Activated CD8-positive, alpha-beta memory T cell treated with anti-CD3 and anti-CD28 coated beads for 4 hours (primary cell): ENCODE data around the gene MYLK3.
"Not testable (repeated sequence)": the region's sequence is repeated elsewhere in the genome, so short reads cannot be mapped to it uniquely, and the experiment has no call there.

ENCODE experiments used
- DNase-seq, 2 donors: peaks; one replicate each; pipeline ENCODE4 v3.0.0-alpha.2; 2020; ENCODE audit warnings: low read depth in 2 of 2

The MYLK3 gene

DNA sequence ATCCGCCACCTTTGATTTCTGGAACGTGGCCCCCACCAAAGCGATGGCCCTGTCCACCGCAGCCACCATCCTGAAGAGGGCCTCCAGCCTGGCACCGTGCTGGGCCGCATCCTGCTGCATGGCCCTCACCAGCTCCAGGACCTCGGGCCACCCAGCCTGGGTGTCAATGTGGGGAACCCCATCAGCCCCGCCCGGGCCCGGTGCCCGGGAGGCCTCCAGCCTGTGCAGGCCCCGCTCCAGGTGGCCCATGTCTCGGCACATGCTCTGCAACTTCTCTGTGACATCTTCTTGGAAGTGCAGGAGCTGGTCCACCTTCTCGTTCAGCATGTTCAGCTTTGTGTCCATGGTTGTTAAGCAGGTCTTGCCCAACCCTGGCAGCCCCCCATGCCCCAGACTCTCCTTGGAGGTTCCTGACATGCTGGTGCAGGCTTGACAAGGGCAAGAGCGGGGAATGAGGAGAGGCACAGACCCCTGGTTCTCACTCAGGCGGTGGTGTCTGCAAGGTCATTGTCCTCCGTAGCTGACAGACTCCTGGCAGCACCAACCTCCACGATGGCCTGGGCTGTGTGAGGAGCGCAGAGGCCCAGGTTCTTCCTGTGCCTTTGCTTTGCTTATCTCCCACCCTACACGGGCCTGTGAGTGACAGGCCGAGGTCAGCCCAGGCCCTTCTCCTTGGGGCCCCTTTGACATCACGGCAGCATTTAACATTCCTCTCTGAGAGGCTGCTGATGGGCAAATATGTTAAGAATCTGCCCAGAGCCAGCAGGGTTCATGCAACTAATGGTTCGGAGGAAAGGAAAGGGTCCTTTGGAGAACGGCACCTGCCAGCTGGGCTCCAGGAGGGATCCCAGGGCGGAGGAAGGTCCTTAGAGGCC, at the start of gene MYLK3:
TSS of gene MYLK3 (minus strand) at position 568 of the 875 bp plus-strand sequence. CDS start at position 417, 151 bp downstream.
- DNase-seq, result no peak

DNA sequence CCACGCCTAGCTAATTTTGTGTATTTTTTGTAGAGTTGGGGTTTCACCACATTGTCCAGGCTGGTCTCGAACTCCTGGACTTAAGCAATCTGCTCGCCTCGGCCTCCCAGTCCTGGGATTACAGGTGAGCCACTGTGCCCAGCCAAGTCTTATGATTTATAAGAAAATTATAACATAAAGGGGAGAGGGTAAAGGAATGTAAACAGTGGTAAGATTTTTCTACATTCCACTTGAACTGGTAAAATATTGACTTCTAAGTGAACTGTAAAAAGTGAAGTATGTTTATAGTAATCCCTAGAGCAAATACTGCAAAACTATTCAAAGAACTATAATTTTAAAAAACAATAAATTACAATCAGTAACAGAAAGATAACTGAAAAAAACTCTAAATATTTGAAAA, 49.4 kb upstream of the MYLK3 start:
- DNase-seq, result no peak

DNA sequence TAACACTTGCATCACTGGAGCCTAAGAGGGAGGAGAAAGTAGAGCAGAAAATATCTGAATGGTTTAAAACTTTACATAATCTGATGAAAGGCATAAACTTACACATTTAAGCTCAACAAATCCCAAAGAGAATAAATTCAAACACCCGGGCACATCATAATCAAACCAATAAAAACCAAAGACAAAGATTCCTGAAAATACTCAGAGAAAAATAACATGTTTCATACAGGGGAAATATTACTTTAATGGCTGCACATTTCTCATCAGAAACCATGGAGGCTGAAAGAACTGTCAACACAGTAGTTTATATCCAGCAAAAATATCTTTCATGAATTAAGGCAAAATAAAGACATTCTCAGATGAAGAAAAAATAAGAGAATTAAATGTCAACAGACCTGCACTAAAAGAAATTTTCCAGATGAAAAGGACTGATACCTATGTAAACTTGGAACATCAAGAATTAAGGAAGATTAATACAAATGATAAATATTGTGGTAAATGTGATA, 48.7 kb upstream of the MYLK3 start:
- DNase-seq, result no peak

DNA sequence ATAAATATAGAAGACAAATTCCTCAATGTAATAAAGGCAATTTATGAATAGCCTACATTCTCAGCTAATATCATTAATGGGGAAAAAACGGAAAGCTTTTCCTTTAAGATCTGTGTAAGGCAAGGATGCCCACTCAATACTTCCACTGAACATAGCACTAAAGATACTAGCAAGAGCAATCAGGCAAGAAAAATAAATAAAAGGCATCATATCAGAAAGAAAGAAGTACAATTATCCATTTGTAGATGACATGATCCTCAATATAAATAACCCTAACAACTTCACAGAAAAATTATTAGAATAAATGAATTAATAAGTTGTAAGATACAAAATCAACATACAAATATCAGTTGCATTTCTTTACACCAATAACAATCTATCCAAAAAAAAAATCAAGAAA, 45.7 kb upstream of the MYLK3 start:
- no peak for DNase-seq

DNA sequence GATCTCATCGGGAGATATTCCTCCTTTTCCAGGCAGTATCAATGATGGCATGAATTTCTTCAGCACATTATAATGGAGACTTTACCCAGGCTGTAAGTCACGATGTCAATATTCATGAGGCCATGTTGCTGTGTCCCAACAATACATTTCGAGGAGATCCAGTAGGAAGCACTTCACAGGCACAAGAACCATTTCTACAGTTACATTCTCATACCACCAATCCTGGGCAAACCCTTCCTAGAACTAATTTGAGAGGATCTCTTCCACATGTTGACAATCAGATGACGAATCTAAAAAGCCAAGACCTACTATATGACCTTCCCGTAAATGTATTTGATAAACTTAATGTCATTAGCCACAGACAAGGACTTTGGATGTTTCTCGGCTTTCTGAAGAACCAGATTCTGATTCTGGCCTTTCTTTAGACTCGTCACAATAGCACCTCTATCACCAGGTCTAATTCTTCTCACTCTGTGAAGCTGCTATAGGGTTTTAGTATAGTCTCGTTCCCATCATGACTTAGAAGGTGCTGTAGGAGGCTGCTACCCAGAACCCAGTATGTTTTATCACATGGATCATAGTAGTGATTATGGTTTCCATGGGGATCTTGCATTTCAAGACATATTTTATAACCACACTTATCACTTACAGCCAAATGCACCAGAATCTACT, 42.6 kb upstream of the MYLK3 start:
- no peak for DNase-seq

DNA sequence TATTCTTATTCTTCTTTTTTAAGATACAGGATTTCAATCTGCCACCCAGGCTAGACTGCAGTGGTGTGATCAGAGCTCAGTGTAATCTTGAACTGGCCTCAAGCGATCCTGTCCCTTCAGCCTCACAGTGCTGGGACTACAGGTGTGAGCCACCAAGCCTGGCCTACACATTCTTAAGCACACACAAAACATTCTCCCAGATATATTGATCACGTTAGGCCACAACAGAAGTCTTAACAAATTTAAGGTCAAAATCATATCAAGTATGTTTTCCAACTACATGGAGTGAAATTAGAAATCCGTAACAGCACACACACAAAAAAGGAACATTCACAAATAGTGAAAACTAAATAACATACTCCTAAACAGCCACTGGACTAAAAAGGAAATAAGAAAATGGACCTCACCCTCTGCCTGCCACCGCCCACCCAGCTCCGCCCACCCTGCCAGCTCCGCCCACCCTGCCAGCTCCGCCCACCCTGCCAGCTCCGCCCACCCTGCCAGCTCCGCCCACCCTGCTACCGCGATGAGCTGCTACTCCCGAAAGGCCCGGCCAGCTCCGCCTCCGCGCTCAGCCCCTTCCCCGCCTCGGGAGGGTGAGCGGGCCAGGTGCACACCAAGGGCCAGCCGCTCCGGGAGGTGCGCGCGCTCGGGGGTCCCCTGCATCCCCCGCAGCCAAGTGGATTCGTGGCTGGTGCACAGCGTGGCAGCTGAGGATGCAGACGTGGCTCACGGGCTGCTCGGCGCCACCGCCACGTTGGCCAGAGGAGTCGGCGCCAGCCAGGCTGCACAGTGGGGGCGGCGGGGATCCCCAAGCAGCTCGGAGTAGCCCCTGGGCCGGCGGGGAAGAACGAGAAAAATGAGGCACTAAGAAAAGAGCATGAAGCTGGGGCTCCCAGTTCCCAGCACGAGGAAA, 41.6 kb upstream of the MYLK3 start:
- peak; percentile 42 to 67 for DNase-seq

DNA sequence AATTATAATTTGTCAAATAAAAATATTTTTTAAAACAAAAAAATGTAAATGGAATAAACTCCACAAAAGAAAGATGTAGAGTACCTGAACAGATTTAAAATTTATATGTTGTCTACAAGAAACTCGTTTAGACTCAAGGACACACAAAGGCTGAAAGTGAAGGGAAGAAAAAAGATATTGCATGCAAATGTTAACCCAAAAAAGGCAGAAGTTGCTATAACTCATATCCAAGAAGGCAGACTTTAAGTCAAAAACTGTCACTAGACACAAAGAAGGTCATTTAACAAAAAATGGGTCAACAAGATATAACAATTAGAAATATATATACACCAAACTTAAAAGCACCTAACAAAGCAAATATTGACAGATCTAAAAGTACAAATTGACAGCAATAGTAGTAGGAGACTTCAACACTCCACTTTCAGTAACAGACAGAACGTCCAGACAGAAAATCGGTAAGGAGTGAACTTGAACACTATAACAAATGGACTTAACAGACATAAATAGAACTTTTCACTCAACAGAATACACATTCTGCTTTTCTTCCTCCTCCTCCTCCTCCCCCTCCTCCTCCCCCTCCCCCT, 40.8 kb upstream of the MYLK3 start:
- DNase-seq, result no peak

DNA sequence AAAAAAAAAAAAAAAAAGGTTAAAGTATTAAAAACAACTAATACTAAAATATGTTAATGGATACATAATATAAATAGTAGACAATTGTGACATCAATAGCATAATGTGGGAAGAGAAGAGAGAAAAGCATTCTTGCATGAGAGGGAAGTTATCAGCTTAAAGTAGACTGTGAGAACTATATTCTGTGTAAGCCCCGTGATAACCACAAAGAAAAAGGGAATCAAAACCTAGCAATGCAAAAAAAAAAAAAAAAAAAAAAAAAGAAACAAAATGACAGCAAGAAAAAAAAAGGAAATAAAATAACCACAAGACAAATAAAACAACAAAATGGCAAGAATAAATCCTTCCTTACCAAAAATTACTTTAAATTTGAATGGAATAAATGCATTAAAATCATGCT, 39.8 kb upstream of the MYLK3 start:
- DNase-seq, result no peak

DNA sequence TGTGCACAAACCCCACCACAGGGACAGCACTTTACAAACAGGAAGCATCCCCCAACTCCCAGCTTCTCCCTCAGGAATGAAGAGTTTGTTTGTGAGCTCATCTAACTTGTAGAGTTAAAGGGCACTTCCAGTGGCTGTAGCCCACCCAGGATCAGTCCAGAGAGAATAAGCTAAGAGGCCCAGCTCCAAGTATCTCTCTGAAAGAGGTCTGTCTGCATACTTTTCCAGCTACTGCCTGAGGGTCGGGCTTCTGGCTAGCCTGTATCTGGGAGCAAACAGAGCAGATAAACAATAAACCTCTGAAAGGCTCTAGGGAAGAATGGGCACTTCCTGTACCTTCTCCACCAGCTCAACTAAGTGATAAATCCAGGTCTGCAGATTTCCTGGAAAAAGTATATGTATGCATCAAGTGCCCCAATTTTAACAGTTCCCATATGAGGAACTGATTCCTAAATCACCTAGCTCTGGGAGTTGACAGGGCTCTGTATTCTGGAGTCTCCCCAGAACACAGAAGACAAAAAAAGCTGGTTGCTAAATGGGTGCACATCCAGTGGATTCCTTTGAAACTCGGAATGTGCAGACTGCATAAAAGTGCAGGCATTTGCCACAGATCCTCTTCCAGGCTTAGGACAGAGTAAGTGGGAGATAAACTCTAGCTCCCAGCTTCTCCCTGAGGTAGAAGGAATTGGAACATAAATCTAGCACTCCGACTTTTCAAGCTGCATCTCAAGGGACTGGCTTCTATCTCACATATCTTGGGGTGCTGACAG, 37.1 kb upstream of the MYLK3 start:
- no peak for DNase-seq

DNA sequence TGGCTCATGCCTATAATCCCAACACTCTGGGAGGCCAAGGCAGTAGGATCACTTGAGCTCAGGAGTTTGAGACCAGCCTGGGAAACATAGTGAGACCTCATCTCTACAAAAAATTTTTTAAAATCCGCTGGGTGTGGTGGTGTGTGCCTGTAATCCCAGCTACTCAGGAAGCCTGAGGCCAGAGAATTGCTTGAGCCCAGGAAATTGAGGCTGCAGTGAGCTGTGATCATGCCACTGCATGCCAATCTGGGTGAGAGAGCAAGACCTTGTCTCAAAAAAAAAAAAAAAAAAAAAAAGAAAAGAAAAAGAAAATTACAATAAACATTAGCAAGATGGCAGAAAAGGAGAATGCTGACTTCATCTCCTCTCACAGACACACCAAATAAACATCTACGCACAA, 36.4 kb upstream of the MYLK3 start:
- not testable (repeated sequence) for DNase-seq

DNA sequence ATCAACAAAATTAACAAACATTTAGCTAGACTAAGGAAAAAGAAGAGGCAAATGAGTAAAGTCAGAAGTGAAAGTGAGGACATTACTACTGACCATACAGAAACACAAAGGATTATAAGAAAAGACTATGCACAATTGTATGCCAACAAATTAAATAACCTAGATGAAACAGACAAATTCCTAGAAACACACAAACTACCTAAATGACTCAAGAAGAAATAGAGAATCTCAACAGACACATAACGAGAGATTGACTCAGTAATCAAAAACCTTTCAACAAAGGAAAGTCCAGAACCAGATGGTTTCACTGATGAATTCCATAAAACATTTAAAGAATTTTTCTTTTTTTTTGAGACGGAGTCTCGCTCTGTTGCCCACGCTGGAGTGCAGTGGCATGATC, 35.7 kb upstream of the MYLK3 start:
- DNase-seq, result no peak

DNA sequence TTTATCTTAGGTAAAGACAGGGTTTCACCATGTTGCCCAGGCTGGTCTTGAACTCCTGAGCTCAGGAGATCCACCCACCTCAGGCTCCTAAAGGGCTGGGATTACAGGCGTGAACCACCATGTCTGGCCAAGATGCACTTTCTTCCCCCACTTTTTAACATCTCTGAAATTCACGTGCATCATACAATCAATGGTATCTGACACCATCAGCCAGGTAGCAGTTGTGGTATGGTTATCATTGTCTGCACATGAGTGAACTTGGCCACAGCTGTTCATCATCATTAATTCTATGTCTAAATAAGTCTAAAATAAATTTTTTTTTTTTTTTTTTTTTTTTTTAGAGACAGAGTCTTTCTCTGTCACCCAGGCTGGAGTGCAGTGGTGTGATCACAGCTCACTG, 34.2 kb upstream of the MYLK3 start:
- DNase-seq, result no peak

DNA sequence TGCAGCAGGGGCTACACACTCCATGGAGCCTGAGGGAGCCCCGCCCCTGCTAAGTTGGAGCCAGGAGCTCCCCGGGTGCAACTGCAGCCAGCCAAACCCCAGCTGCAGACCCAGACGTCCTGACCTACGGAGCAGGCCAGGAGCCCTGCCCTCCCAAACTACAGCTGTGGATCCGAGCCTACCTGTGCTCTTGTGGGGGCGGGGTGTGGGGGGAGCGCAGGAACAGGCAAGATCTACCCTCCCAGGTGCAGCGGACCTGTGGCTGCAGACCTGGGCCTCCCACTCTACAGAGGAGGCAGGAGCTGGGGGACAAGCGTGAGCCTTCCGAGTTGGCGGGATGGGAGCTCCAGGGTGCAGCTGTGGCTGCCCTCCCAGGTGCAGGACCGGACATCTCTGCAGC, 29.7 kb upstream of the MYLK3 start:
- DNase-seq, result no peak

DNA sequence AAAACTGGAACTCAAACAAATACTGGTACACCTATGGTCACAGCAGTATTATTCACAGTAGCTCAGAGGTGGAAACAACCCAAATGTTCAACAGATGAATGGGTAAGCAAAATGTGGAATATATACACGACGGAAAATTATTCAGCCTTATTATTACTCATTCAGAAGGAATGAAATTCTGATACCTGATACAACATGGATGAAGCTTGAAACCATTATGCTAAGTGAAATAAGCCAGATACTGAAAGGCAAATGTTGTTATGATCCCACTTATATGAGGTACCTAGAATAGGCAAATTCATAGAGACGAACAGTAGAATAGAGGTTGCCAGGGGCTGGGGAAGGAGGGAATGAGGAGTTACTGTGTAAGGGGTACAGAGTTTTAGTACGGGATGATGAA, 27.1 kb upstream of the MYLK3 start:
- no peak for DNase-seq

DNA sequence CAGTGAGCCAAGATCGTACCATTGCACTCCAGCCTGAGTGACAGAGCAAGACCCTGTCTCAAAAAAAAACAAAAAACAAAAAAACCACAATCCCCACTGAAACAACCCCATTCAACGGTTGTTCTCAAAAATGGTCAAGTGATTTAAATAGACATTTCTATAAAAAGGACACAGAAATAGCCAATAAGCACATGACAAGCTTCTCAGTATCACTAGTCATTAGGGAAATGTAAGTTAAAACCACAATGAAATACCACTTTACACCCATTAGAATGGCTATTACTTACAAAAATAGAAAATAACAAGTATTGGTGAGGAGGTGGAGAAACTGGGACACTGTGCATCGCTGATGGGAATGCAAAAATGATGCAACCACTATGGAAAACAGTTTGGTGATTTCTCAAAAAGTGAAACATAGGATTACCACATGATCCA, 26.6 kb upstream of the MYLK3 start:
- no peak for DNase-seq

DNA sequence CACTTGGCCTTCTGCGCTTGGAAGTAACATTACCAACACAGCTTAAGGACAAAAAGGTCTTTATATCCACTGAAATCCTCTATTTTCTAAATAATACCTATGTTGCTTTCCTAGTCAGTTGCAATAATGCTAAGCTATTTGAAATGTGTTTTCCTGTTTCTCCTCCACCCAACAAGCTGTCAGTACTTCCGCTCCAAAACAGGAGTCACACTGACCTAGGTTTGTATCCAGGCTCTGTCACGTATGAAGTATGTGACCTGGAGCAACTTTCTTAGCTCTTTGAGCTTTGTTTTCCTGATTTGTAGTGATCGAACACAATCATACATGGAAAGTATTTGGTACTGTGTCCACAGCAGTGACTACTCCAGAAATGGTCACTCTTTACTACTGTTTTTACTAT, 24.3 kb upstream of the MYLK3 start:
- no peak for DNase-seq

DNA sequence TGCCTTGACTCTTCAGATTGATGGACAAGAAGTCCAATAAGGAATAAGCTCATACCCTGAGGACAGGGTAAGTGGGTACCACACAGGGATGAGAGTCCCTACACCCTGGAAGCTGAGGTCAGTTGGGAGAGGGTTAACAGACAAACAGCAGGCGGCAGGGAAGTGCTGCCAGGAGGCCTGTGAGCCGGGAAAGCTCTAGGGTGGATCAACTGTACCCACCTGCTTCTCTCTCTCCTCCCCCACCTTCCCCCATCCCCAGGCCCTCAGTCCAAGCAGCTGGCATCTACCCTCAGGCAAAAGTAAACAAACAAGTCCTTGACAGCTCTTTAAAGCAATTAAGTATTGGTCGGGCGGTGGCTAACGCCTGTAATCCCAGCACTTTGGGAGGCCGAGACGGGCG, 20.7 kb upstream of the MYLK3 start:
- DNase-seq, result no peak

DNA sequence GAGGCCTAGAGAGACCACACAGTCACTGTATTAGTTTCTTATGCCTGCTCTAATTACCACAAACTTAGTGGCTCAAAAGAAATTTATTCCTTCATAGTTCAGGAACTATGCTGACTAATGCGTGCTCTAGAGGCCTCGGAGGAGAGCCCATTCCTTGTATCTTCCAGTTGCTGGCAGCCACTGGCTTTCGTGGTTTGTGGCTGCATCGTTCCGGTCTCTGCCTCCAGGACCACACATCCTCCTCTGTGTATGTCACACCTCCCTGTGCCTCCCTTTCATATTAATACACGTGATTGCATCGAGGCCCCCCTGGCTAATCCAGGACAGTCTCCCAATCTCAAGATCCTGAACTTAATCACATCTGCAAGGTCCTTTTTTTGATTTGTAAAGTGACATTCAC, 16.9 kb upstream of the MYLK3 start:
- DNase-seq, result no peak

DNA sequence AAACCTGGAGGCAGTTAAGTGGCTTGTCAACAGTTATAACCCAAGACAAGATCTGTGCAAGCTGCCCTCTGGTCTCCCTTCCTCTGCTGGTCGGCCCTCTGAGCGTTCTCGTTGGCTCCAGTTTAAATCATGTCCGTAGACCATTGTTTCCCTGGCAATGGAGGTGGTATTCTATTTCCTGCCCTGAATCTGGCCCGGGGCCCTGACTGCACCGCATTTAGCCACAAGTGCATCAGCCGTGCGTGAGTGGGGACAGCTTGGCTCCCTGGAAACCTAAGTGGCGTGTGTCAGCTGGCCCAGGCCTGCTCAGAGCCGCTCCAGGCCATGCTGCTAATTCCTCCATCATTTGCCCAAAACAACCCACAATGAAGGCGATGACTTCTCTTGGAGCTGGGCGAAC, 15.0 kb upstream of the MYLK3 start:
- DNase-seq, result no peak

DNA sequence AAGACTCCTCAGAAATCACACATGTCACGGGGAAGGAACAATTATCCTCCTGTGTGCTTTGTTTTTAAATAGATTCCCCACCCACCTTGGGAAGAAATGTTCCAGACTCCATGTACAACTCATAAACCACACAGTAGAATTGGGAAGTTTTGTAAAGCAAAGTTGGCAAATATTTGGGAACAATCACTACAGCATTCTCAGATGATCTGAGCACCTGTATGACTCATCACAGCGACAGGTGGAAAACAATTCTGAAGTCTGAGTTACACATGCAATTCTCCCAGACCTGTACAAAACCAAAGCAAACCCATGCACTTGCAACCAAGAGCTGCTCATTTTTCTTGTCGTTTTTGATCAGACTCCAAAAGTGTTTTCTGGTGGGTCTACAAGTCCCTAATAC, 14.4 kb upstream of the MYLK3 start:
- no peak for DNase-seq

DNA sequence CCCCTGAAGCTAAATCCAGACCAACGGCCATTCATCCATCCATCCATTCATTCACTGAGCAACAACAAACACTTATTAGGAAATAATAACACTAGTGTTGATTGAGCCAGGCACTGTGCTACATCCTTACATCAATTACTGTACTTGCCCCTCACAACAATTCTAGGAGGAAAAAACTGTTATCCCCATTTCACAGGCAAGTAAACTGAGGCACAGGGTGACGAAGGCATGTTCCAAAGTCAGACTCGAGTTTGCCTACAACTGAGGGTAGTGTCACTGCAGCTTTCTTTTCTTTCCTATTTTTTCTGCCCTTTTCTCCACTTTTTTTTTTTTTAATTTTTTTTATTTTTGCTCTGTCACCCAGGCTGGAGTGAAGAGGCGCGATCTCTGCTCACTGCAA, 11.2 kb upstream of the MYLK3 start:
- DNase-seq, result no peak
